Astrocyte (in vitro differentiated cells and primary cell): ENCODE measurements around the gene SCN3B. TPM values are rescaled to one million over a fixed set of nuclear protein-coding genes. Genes with fewer than 3 reads are reported as not detected.

Source experiments
- DNase-seq: peaks from one replicate; pipeline ENCODE4 v3.0.0-alpha.2; 2010; ENCODE audit warnings: low read depth
- FAIRE-seq: peaks from 2 replicates; lab custom pipeline; 2011; peaks lifted over from hg19 to GRCh38; lab: Jason Lieb, UNC
- H2AFZ ChIP-seq: 2 replicates; pipeline ENCODE4 v1.6.0; 2012; ENCODE audit warnings: low read depth, low read length, inconsistent platforms
- H3K27ac ChIP-seq: 2 replicates; pipeline ENCODE4 v1.5.1; 2011; ENCODE audit warnings: low read depth, low read length, inconsistent platforms
- H3K27me3 ChIP-seq: 2 replicates; pipeline ENCODE4 v1.6.0; 2011; ENCODE audit warnings: low read length, inconsistent platforms; ENCODE audit not compliant: insufficient read depth
- H3K36me3 ChIP-seq: 2 replicates; pipeline ENCODE4 v1.5.1; 2011; ENCODE audit warnings: low read length, inconsistent platforms; ENCODE audit not compliant: insufficient read depth
- H3K4me1 ChIP-seq: 2 replicates; pipeline ENCODE4 v1.5.1; 2011; ENCODE audit warnings: low read length, inconsistent platforms; ENCODE audit not compliant: insufficient read depth
- H3K4me2 ChIP-seq: 2 replicates; pipeline ENCODE4 v1.6.0; 2012; ENCODE audit warnings: low read length, inconsistent platforms
- H3K4me3 ChIP-seq: 2 replicates; pipeline ENCODE4 v1.5.1; 2011; ENCODE audit warnings: low read depth, mild to moderate bottlenecking, low read length, inconsistent platforms; ENCODE audit not compliant: insufficient read depth
- H3K79me2 ChIP-seq: 2 replicates; pipeline ENCODE4 v1.6.0; 2012; ENCODE audit warnings: mild to moderate bottlenecking, low read length, inconsistent platforms; ENCODE audit not compliant: insufficient read depth
- H3K9ac ChIP-seq: 2 replicates; pipeline ENCODE4 v1.6.0; 2012; ENCODE audit warnings: mild to moderate bottlenecking, low read length, inconsistent platforms
- H3K9me3 ChIP-seq: 2 replicates; pipeline ENCODE4 v1.5.1; 2012; ENCODE audit warnings: low read depth, mild to moderate bottlenecking, low read length, inconsistent platforms; ENCODE audit not compliant: insufficient read depth
- H4K20me1 ChIP-seq: 2 replicates; pipeline ENCODE4 v1.6.0; 2012; ENCODE audit warnings: low read length, inconsistent platforms; ENCODE audit not compliant: insufficient read depth
- H3K27ac Mint-ChIP-seq: one replicate; pipeline ENCODE4 v1.8.0; 2021; ENCODE audit warnings: mild to moderate bottlenecking, mixed read lengths; ENCODE audit not compliant: unreplicated experiment
- H3K27me3 Mint-ChIP-seq: one replicate; pipeline ENCODE4 v1.8.0; 2021; ENCODE audit warnings: low read depth, mixed read lengths; ENCODE audit not compliant: unreplicated experiment
- H3K36me3 Mint-ChIP-seq: one replicate; pipeline ENCODE4 v1.8.0; 2021; ENCODE audit warnings: low read depth, mixed read lengths; ENCODE audit not compliant: unreplicated experiment
- H3K4me1 Mint-ChIP-seq: one replicate; pipeline ENCODE4 v1.8.0; 2021; ENCODE audit warnings: low read depth, mixed read lengths; ENCODE audit not compliant: unreplicated experiment
- H3K4me3 Mint-ChIP-seq: one replicate; pipeline ENCODE4 v1.8.0; 2021; ENCODE audit warnings: mild to moderate bottlenecking, moderate library complexity, mixed read lengths; ENCODE audit not compliant: unreplicated experiment
- H3K9me3 Mint-ChIP-seq: one replicate; pipeline ENCODE4 v1.8.0; 2021; ENCODE audit warnings: mild to moderate bottlenecking, mixed read lengths; ENCODE audit not compliant: unreplicated experiment
- EZH2 ChIP-seq: IDR thresholded peaks from 2 replicates; pipeline ENCODE4 v1.6.1; 2012; ENCODE audit warnings: mild to moderate bottlenecking, low read length, inconsistent platforms; ENCODE audit not compliant: insufficient read depth
- total RNA-seq: library from RNA; stranded (reverse); gene quantifications from 2 replicates; pipeline ENCODE4 v1.2.1, GENCODE V29; 2021
- TF ChIP-seq, protein P1 (sequence below): IDR thresholded peaks from 2 replicates; pipeline ENCODE4 v1.5.1; 2011; ENCODE audit warnings: low read depth, mild to moderate bottlenecking, inconsistent platforms, low read length, moderate library complexity; ENCODE audit not compliant: insufficient read depth

SCN3B gene
- total RNA-seq, 1 donor from 2014 or later, result 2.3 TPM

DNA sequence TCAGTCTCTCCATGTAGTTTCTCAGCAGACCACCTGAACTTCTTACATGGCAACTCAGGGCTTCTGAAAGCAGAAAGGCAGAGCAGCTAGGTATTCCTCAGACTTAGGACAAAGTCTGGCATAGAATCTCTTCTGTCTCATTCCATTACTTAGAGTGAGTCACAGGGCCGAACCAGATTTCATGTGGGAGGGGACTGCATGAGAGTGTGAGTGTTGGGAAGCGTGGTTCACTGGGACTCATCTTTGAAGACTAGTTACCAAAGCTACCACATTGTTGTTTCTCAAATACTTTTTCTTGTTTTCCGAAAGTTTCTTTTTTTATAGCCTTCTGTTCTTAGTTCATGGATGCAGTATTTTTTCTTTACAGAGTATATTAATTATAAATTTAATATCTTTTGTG lies 36.1 kb upstream of the SCN3B start:
- no peaks in the 10 kb centered on the region for H3K36me3 Mint-ChIP-seq
- DNase-seq (peak; percentile 47), FAIRE-seq (no peak)
- no peak for TF ChIP-seq EZH2
- TF ChIP-seq, protein P1, sequence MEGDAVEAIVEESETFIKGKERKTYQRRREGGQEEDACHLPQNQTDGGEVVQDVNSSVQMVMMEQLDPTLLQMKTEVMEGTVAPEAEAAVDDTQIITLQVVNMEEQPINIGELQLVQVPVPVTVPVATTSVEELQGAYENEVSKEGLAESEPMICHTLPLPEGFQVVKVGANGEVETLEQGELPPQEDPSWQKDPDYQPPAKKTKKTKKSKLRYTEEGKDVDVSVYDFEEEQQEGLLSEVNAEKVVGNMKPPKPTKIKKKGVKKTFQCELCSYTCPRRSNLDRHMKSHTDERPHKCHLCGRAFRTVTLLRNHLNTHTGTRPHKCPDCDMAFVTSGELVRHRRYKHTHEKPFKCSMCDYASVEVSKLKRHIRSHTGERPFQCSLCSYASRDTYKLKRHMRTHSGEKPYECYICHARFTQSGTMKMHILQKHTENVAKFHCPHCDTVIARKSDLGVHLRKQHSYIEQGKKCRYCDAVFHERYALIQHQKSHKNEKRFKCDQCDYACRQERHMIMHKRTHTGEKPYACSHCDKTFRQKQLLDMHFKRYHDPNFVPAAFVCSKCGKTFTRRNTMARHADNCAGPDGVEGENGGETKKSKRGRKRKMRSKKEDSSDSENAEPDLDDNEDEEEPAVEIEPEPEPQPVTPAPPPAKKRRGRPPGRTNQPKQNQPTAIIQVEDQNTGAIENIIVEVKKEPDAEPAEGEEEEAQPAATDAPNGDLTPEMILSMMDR, result no peak
- no peak overlapping the region for H3K4me3 ChIP-seq
- H3K27ac ChIP-seq, result no peak overlapping the region
- no peak overlapping the region for H3K4me3 Mint-ChIP-seq
- H3K9me3 ChIP-seq, result no peaks in the 10 kb centered on the region
- no peaks in the 10 kb centered on the region for H3K4me1 ChIP-seq
- H3K79me2 ChIP-seq, result no peaks in the 10 kb centered on the region
- H3K27ac Mint-ChIP-seq, result peak overlapping the region; percentile 72
- no peak overlapping the region for H3K4me2 ChIP-seq
- H3K27me3 ChIP-seq, result peaks cover 2% of the 10 kb centered on the region
- H4K20me1 ChIP-seq, result no peaks in the 10 kb centered on the region
- H3K27me3 Mint-ChIP-seq, result peaks cover 2% of the 10 kb centered on the region
- no peaks in the 10 kb centered on the region for H3K9me3 Mint-ChIP-seq
- no peaks in the 10 kb centered on the region for H3K36me3 ChIP-seq
- no peak overlapping the region for H3K9ac ChIP-seq
- H3K4me1 Mint-ChIP-seq, result peaks cover 8% of the 10 kb centered on the region
- H2AFZ ChIP-seq, result no peak overlapping the region

GRCh38 chr11:123684601-123685000 lies 30.2 kb upstream of the SCN3B start:
- Mint-ChIP-seq H3K9me3 (no peaks in the 10 kb centered on the region), H3K36me3 (no peaks in the 10 kb centered on the region), H3K27ac (no peak overlapping the region), H3K4me3 (no peak overlapping the region), H3K27me3 (peaks cover 2% of the 10 kb centered on the region), H3K4me1 (peaks cover 2% of the 10 kb centered on the region)
- Histone ChIP-seq H3K4me1 (no peaks in the 10 kb centered on the region), H3K27ac (no peak overlapping the region), H3K9me3 (no peaks in the 10 kb centered on the region), H4K20me1 (no peaks in the 10 kb centered on the region), H3K4me2 (no peak overlapping the region), H2AFZ (no peak overlapping the region), H3K79me2 (no peaks in the 10 kb centered on the region), H3K36me3 (no peaks in the 10 kb centered on the region), H3K4me3 (no peak overlapping the region), H3K27me3 (peaks cover 3% of the 10 kb centered on the region), H3K9ac (no peak overlapping the region)
- FAIRE-seq (no peak), DNase-seq (no peak)
- TF ChIP-seq EZH2, result no peak
- TF ChIP-seq, protein P1, result no peak

DNA sequence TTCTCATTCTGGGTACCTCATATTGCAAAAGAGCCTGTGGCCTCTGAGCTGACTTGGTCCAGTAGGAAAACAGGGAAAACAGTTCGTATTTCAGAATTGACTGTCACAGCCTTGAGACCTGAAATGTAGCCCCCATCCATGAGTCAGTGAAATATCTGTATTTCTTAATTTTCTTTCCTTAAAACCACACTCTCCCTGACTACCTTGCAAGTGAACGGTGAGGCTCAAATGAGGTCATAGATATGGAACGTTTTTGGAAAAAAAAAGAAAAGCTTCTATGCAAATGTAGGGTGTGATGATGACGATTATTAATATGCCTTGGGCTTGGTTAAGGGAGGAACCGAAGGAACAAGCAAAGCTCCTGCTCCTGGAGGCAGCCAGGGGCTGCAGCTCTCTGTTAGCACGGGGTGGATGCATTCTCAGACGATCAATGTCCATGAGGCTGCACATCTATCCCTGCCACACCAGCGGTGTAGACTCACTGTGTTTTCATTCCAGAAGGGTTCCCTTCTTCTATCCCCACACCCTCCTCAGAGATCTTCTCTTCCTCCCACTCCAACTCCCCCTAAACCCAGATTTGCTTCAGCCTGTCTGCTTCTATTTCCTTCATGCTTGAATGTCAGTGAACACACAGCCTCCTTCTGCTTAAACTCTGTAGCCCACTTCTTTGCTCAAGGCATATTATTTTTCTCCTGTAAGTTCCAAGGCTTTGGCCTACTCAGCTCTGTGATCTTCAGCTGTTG lies 29.2 kb upstream of the SCN3B start:
- Histone ChIP-seq H3K4me3 (no peak overlapping the region), H3K4me2 (no peak overlapping the region), H3K4me1 (no peaks in the 10 kb centered on the region), H3K36me3 (no peaks in the 10 kb centered on the region), H3K79me2 (no peaks in the 10 kb centered on the region), H2AFZ (no peak overlapping the region), H3K9me3 (no peaks in the 10 kb centered on the region), H3K9ac (no peak overlapping the region), H3K27ac (no peak overlapping the region), H3K27me3 (peaks cover 3% of the 10 kb centered on the region), H4K20me1 (no peaks in the 10 kb centered on the region)
- H3K27me3 Mint-ChIP-seq, result peaks cover 2% of the 10 kb centered on the region
- no peak for FAIRE-seq
- H3K27ac Mint-ChIP-seq, result no peak overlapping the region
- peaks cover 2% of the 10 kb centered on the region for H3K4me1 Mint-ChIP-seq
- no peaks in the 10 kb centered on the region for H3K36me3 Mint-ChIP-seq
- no peak overlapping the region for H3K4me3 Mint-ChIP-seq
- no peaks in the 10 kb centered on the region for H3K9me3 Mint-ChIP-seq
- no peak for TF ChIP-seq EZH2
- TF ChIP-seq, protein P1, result no peak
- DNase-seq, result no peak
